Small intestine (tissue), 7 donors: ENCODE measurements around the gene LNPK. TPM values are rescaled to one million over a fixed set of nuclear protein-coding genes. Genes with fewer than 3 reads are reported as not detected.

Experiments
- DNase-seq, 2 donors: peaks; one replicate each; pipeline versions ENCODE4 v3.0.0 to v3.0.0-alpha.2; 2013
- FAIRE-seq: peaks from 2 replicates; lab custom pipeline; 2012; peaks lifted over from hg19 to GRCh38; lab: Jason Lieb, UNC
- H3K27ac ChIP-seq, 3 donors: one replicate each; pipeline ENCODE4 v1.5.1; 2013; ENCODE audit warnings: low read length in 2 of 3, mild to moderate bottlenecking in 2 of 3, control low read depth in 1 of 3, inconsistent platforms in 1 of 3, low read depth in 1 of 3, moderate library complexity in 1 of 3
- H3K27me3 ChIP-seq, 3 donors: one replicate each; pipeline ENCODE4 v1.6.1; 2013; ENCODE audit warnings: low read length in 3 of 3, inconsistent platforms in 1 of 3; ENCODE audit not compliant: control insufficient read depth in 3 of 3, insufficient read depth in 3 of 3
- H3K36me3 ChIP-seq, 3 donors: one replicate each; pipeline ENCODE4 v1.6.1; 2013; ENCODE audit warnings: low read length in 3 of 3, inconsistent platforms in 1 of 3, low read depth in 1 of 3, mild to moderate bottlenecking in 1 of 3, moderate library complexity in 1 of 3; ENCODE audit not compliant: control insufficient read depth in 3 of 3, insufficient read depth in 2 of 3
- H3K4me1 ChIP-seq, 3 donors: one replicate each; pipeline ENCODE4 v1.6.1; 2013; ENCODE audit warnings: low read length in 2 of 3, inconsistent platforms in 1 of 3, low read depth in 1 of 3, mild to moderate bottlenecking in 1 of 3, moderate library complexity in 1 of 3; ENCODE audit not compliant: control insufficient read depth in 3 of 3, insufficient read depth in 2 of 3
- H3K4me3 ChIP-seq, 3 donors: one replicate each; pipeline ENCODE4 v1.5.1; 2013; ENCODE audit warnings: low read length in 3 of 3, control low read depth in 1 of 3, inconsistent platforms in 1 of 3, low read depth in 1 of 3, mild to moderate bottlenecking in 1 of 3, moderate library complexity in 1 of 3
- H3K9me3 ChIP-seq, 2 donors: one replicate each; pipeline ENCODE4 v1.6.1; 2013; ENCODE audit warnings: low read depth in 1 of 2, low read length in 1 of 2; ENCODE audit not compliant: control insufficient read depth in 2 of 2, insufficient read depth in 1 of 2
- WGBS, 3 donors: extraction: QIAGEN DNeasy Blood & Tissue Kit; methylation state at CpG; one replicate each; pipeline ENCODE4 v1.1.7; 2013; 5-methylcytosine and 5-hydroxymethylcytosine counted together
- polyA plus RNA-seq, 4 donors: library from polyadenylated mRNA; stranded (reverse) in 3 of 4; unstranded in 1 of 4; fragments of 200-250 nt in 3 of 4; fragments of 120-200 nt in 1 of 4; gene quantifications; one replicate each; pipeline versions ENCODE4 v1.2.1 to v1.2.3, GENCODE V29; 2013
- donor health status: healthy with polysubstance abuse.
- donor health status: control.
- donor health status: control.
- donor health status: Bipolar disorder and iron deficiency.
- donor health status: healthy.

LNPK gene
- polyA plus RNA-seq, 4 donors: 2.2 to 19.6 (median 5.0) TPM

- WGBS, 3 donors: 79 to 83% (median 81%) methylated on average over 9 of the region's 9 CpGs
- Histone ChIP-seq H3K4me1 (no peaks in the 10 kb centered on the region), H3K36me3 (no peaks in the 10 kb centered on the region), H3K27me3 (peaks cover 0 to 9% (median 3%) of the 10 kb centered on the region in 3 donors), H3K4me3 (no peak overlapping the region), H3K9me3 (no peaks in the 10 kb centered on the region), H3K27ac (no peak overlapping the region)
- DNase-seq (no peak), FAIRE-seq (no peak)
These were observed 111.3 kb downstream of the LNPK start for GRCh38 chr2:175890636-175891242.

GRCh38 chr2:175889701-175890302 is 112.3 kb downstream of the LNPK start:
- FAIRE-seq: no peak
- Histone ChIP-seq H3K27ac (no peak overlapping the region), H3K27me3 (peaks cover 0 to 9% (median 3%) of the 10 kb centered on the region in 3 donors), H3K36me3 (no peaks in the 10 kb centered on the region), H3K9me3 (no peaks in the 10 kb centered on the region), H3K4me1 (no peaks in the 10 kb centered on the region), H3K4me3 (no peak overlapping the region)
- DNase-seq: no peak
- WGBS, 3 donors: 83 to 90% (median 85%) methylated on average over 3 of the region's 3 CpGs

DNA sequence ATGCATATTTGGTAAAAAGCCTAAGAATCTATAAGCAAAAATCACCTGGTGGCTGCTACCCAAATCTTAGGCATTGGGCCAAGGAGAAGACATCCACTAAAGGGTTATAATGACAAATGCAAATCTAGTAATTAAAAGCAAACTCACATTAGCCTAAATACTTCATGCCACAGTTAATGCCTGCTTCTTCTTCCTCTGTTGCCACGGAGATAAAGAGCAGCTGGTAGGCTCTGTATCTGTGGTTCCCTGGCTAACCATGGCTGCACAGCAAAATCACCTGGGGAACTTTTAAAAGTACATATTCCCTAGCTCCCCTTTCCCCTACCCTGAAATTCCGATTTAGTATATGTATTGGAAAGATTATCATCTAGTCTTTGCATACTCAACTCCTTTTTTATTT is 114.3 kb downstream of the LNPK start:
- H3K27me3 ChIP-seq: peaks cover 0 to 12% (median 3%) of the 10 kb centered on the region in 3 donors
- H3K27ac ChIP-seq: no peak overlapping the region
- H3K36me3 ChIP-seq: no peaks in the 10 kb centered on the region
- H3K4me1 ChIP-seq: no peaks in the 10 kb centered on the region
- no peak overlapping the region for H3K4me3 ChIP-seq
- 76 to 85% (median 84%) methylated on average over 2 of the region's 2 CpGs for WGBS, 3 donors
- FAIRE-seq (no peak), DNase-seq (no peak)
- no peaks in the 10 kb centered on the region for H3K9me3 ChIP-seq

DNA sequence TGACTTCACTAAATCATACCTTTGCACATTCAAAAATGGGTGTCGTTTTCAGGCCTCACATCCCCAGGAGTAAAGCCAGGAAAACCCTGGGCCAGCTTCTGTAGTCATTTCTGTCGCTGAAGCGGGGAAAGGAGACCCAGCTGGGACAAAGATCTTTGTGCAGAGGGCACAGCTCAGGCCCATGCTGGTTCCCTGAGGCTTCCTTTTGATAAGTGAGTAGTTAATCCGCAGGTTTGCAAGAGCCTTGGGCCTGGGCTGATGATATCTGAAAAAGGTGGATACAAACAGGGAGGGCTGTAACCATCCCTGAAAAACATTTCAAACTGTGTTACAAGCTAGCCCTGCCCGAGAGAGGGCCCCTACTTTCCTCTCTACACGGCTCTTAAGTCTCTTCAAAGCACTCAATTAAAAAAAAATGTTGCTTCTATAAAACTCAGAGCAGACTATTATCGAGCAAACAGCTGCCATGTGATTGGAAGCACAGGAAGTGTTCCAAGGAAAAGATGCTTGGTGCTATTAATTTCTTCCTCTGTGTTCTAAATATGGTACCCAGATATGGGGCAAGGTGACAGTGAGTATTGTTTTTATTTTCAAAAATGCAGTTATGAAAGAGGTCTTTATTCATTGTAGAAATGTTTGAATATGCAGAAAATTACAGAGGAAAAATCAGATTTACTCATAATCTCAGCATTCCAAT is 117.2 kb downstream of the LNPK start:
- Histone ChIP-seq H3K27me3 (peaks cover 0 to 6% (median 0%) of the 10 kb centered on the region in 3 donors), H3K9me3 (no peaks in the 10 kb centered on the region), H3K4me1 (no peaks in the 10 kb centered on the region), H3K36me3 (no peaks in the 10 kb centered on the region), H3K4me3 (no peak overlapping the region), H3K27ac (no peak overlapping the region)
- no peak for FAIRE-seq
- WGBS, 3 donors: 66 to 76% (median 69%) methylated on average over 7 of the region's 7 CpGs
- DNase-seq: no peak

- Histone ChIP-seq H3K9me3 (no peaks in the 10 kb centered on the region), H3K27me3 (peaks cover 0 to 6% (median 0%) of the 10 kb centered on the region in 3 donors), H3K4me1 (no peaks in the 10 kb centered on the region), H3K4me3 (no peak overlapping the region), H3K27ac (no peak overlapping the region), H3K36me3 (no peaks in the 10 kb centered on the region)
- WGBS, 3 donors: 62 to 70% (median 66%) methylated on average over 7 of the region's 7 CpGs
- no peak for FAIRE-seq
- no peak for DNase-seq
These were observed 118.4 kb downstream of the LNPK start for GRCh38 chr2:175883586-175884194.

DNA sequence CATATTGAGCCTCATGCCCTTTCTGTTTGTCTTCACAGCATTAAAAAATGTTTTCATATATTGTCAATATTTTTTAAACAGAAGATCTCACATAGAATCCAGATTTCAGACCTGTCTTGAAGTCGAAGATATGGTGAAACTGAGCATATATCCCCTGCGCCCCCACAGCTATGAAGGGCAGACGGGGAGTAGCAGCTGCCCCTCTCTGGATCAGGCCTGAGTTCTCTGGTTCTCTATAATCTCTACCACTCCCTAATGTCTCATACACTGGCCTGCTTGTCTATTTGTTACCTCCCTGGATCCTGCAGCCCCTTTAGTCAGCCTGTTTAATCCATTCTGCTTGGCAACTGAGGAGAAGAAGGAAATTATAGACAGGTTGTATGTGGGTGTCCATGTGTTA is 122.4 kb downstream of the LNPK start:
- FAIRE-seq (no peak), DNase-seq (no peak)
- H3K4me3 ChIP-seq: no peak overlapping the region
- no peaks in the 10 kb centered on the region for H3K4me1 ChIP-seq
- no peak overlapping the region for H3K27ac ChIP-seq
- WGBS, 3 donors: 87 to 92% (median 92%) methylated on average over 3 of the region's 3 CpGs
- H3K36me3 ChIP-seq: no peaks in the 10 kb centered on the region
- H3K27me3 ChIP-seq: peaks cover 0 to 8% (median 0%) of the 10 kb centered on the region in 3 donors
- no peaks in the 10 kb centered on the region for H3K9me3 ChIP-seq

GRCh38 chr2:175877845-175878544 is 124.1 kb downstream of the LNPK start:
- Histone ChIP-seq H3K4me3 (no peak overlapping the region), H3K4me1 (no peaks in the 10 kb centered on the region), H3K27me3 (peaks cover 0 to 7% (median 0%) of the 10 kb centered on the region in 3 donors), H3K27ac (no peak overlapping the region), H3K36me3 (no peaks in the 10 kb centered on the region), H3K9me3 (no peaks in the 10 kb centered on the region)
- WGBS, 3 donors: 48 to 83% (median 78%) methylated on average over 3 of the region's 3 CpGs
- no peak for DNase-seq
- FAIRE-seq: no peak

DNA sequence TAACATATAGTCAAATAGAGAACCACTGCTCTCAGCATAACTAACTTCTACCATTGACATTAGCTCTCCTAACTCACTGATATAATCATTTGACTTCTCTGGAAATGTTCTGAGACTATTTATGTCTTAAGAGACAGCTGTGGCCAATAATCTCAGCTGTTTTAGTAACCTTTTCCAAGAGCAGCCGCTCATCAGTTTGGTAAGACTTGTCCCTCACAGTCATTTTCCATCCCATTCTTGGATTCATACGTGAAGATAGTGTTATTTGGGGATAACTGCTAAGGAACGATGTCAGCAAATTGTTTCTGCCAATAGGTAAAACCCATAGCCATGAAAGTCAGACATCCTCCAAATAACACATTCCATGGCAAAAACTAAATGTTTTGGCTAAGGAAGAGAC is 127.8 kb downstream of the LNPK start:
- Histone ChIP-seq H3K9me3 (no peaks in the 10 kb centered on the region), H3K4me1 (no peaks in the 10 kb centered on the region), H3K27ac (no peak overlapping the region), H3K36me3 (no peaks in the 10 kb centered on the region), H3K4me3 (no peak overlapping the region), H3K27me3 (peaks cover 0 to 14% (median 0%) of the 10 kb centered on the region in 3 donors)
- DNase-seq: no peak
- WGBS, 3 donors: 73 to 93% (median 86%) methylated on average over 3 of the region's 3 CpGs
- FAIRE-seq: no peak
